Activated gamma-delta T cell (primary cell): Measurements from ENCODE around the gene PFKM.

Source experiments
- DNase-seq: peaks from one replicate; lab custom pipeline; 2025; lab: John Stamatoyannopoulos, UW

The PFKM gene

DNA sequence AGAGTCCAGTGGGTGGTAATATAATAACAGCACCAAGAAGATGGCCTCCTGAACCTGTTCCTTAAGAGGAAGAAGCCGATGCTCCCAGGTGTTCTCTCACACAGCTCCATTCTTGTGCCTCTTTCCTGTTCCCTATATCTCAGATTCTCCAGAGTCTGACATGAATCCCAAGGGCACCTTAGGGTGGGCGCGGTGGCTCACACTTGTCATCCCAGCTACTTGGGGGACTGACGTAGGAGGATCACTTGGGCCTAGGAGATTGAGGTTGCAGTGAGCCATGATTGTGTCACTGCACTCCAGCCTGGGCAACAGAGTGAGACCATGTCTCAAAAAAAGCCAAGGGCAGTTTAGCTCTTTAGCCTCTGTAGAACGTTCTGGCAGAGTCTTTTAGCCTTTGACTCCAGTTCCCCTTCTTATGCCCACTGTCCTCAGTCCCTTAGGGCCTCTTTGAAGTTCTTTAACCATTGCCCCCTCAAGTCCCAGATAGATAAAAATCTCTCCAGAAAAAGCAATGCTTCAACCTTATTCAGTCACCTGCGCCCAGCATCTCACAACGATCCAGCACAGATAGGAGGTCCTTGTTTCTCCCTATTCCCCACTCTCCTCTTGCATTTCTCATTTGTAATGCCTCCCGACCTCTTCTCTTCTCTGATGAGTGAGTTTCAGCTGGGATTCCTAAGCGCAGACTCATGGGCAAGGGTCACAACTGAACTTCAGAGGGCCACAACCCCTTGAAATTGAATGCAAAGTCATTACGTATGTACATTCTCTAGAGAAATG lies 68.9 kb downstream of the PFKM start:
- no peak for DNase-seq

DNA sequence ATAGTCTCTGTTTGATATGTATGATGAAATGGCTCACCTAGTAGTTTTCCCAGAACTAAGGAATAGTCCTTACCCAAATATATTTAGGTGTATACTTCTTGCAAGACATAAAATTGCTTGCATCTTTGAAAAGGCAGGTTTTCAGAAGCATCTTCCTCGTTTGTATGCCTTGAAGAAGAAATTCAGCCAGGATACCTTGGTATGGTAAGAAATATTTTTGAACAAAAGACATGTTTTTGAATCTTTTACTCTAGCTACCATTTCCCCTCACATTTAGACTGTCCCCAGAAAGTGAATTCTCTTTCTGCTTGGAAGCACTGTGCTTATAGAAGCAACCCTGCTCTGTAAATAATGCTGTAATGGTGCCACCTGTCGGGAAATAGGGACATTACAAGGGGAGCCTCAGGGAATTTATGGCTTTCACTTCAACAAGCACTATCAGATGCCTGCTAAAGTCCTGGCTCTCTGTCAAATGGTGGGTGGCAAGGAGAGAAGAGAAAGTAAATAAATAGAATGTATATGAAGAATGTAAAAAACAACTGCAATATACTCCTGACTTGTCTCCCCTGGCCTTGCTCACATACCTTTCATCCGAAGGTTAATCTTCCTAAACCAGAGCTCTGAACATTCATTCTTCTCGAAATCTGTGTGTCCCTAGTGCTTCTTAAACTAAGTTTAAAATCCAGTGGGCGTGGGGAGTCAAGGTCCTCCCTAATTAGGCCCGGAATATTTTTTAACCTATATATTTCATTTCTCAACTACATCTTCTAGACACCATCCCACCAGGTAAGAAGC lies 70.4 kb downstream of the PFKM start:
- DNase-seq: no peak

- DNase-seq: no peak
Measured at GRCh38 chr12:48191096-48191495, 71.9 kb downstream of the PFKM start.

DNA sequence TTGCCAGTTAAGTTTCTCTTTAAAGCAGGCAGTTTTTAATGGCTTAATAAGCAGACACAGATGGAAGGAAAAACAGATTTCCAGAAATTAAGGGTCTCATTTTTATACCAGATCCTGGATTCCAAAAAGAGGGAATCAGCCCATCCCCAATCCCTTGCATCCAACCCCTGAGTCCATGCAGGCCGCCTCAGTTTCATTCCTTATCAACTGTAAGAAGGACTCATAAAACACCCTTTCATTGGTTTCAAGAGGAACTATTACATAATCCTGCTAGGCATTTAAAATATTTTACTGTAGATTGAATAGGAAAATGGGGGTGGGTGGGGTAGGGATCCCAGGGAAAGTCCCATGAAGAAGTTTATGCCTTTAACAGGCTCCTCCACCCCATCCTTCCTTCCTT lies 73.7 kb downstream of the PFKM start:
- DNase-seq: no peak

GRCh38 chr12:48193623-48194022 lies 74.5 kb downstream of the PFKM start:
- no peak for DNase-seq

- no peak for DNase-seq
Measured at GRCh38 chr12:48194799-48195201, 75.6 kb downstream of the PFKM start.
